Neural cell (in vitro differentiated cells): ENCODE results near the gene POGLUT2. TPM values are rescaled to one million over a fixed set of nuclear protein-coding genes. Genes with fewer than 3 reads are reported as not detected.

Source experiments
- H2AFZ ChIP-seq: fragments of 200-600, 300-800 bp; sonication (generic), shearing (Covaris generic); 2 replicates; pipeline ENCODE4 v1.6.0; 2014; ENCODE audit warnings: low read depth, mild to moderate bottlenecking, antibody characterized with exemption, low read length, moderate library complexity
- H3F3A ChIP-seq: fragments of 200-600 bp; shearing (Covaris generic); 2 replicates; pipeline ENCODE4 v1.6.1; 2016; ENCODE audit warnings: mild to moderate bottlenecking, moderate library complexity, mixed read lengths, antibody characterized with exemption, low read length; ENCODE audit not compliant: insufficient read depth, poor library complexity, severe bottlenecking
- H3K27ac ChIP-seq: fragments of 200-600, 300-800 bp; sonication (generic), shearing (Covaris generic); 2 replicates; pipeline ENCODE4 v1.5.1; 2014; ENCODE audit warnings: mild to moderate bottlenecking, low read length, moderate library complexity
- H3K27me3 ChIP-seq: fragments of 300-800, 200-600 bp; sonication (generic), shearing (Covaris generic); 2 replicates; pipeline ENCODE4 v1.6.0; 2014; ENCODE audit warnings: mild to moderate bottlenecking, low read depth, low read length, moderate library complexity; ENCODE audit not compliant: insufficient read depth
- H3K36me3 ChIP-seq: fragments of 300-800, 200-600 bp; sonication (generic), shearing (Covaris generic); 2 replicates; pipeline ENCODE4 v1.5.1; 2014; ENCODE audit warnings: mild to moderate bottlenecking, antibody characterized with exemption, low read length, moderate library complexity; ENCODE audit not compliant: insufficient read depth
- H3K4me2 ChIP-seq: fragments of 300-800, 200-600 bp; sonication (generic), shearing (Covaris generic); 2 replicates; pipeline ENCODE4 v1.6.0; 2014; ENCODE audit warnings: mild to moderate bottlenecking, low read length
- H3K4me3 ChIP-seq: fragments of 300-800, 200-600 bp; sonication (generic), shearing (Covaris generic); 2 replicates; pipeline ENCODE4 v1.5.1; 2014; ENCODE audit warnings: mild to moderate bottlenecking, low read length, moderate library complexity
- H3K79me2 ChIP-seq: fragments of 200-600 bp; shearing (Covaris generic); replicated peaks from 2 replicates; pipeline ENCODE4 v1.6.0; 2014; ENCODE audit warnings: mild to moderate bottlenecking, low read length, moderate library complexity; ENCODE audit not compliant: insufficient read depth
- H3K9ac ChIP-seq: fragments of 300-800, 200-600 bp; sonication (generic), shearing (Covaris generic); 2 replicates; pipeline ENCODE4 v1.6.1; 2016; ENCODE audit warnings: mild to moderate bottlenecking, low read length, mixed read lengths
- H3K9me2 ChIP-seq: fragments of 200-600 bp; shearing (Covaris generic); 2 replicates; pipeline ENCODE4 v1.6.1; 2016; ENCODE audit warnings: mild to moderate bottlenecking, low read length, mixed read lengths; ENCODE audit not compliant: insufficient read depth
- H3K9me3 ChIP-seq: fragments of 200-600, 300-800 bp; sonication (generic), shearing (Covaris generic); 2 replicates; pipeline ENCODE4 v1.6.1; 2016; ENCODE audit warnings: mild to moderate bottlenecking, mixed run types, low read length, moderate library complexity, mixed read lengths
- H4K20me1 ChIP-seq: fragments of 200-600 bp; shearing (Covaris generic); 2 replicates; pipeline ENCODE4 v1.6.1; 2016; ENCODE audit warnings: mild to moderate bottlenecking, mixed run types; ENCODE audit not compliant: insufficient read depth
- EP300 ChIP-seq: fragments of 450-650 bp; conservative IDR thresholded peaks from 2 replicates; pipeline ENCODE4 v1.6.1; 2014; ENCODE audit warnings: antibody characterized with exemption, mild to moderate bottlenecking, moderate library complexity; ENCODE audit not compliant: poor library complexity, severe bottlenecking
- EZH2 ChIP-seq: fragments of 200-600, 300-800 bp; shearing (Covaris generic), sonication (generic); IDR thresholded peaks from 2 replicates; pipeline ENCODE4 v1.6.1; 2014; ENCODE audit warnings: antibody characterized with exemption, low read length, borderline replicate concordance, mild to moderate bottlenecking; ENCODE audit not compliant: insufficient read depth, poor library complexity, severe bottlenecking
- MXI1 ChIP-seq: fragments of 450-650 bp; conservative IDR thresholded peaks from 2 replicates; pipeline ENCODE4 v1.6.1; 2014; ENCODE audit warnings: antibody characterized with exemption, mild to moderate bottlenecking; ENCODE audit not compliant: poor library complexity, severe bottlenecking
- RAD21 ChIP-seq: fragments of 450-650 bp; conservative IDR thresholded peaks from 2 replicates; pipeline ENCODE4 v1.6.1; 2014; ENCODE audit warnings: antibody characterized with exemption, mild to moderate bottlenecking, moderate library complexity
- SMC3 ChIP-seq: fragments of 450-650 bp; conservative IDR thresholded peaks from 2 replicates; pipeline ENCODE4 v1.6.1; 2014; ENCODE audit warnings: antibody characterized with exemption, mild to moderate bottlenecking, moderate library complexity; ENCODE audit not compliant: poor library complexity
- polyA plus RNA-seq: library from polyadenylated mRNA; depleted of rRNA; stranded (reverse); fragments of >200 nt; gene quantifications from 2 replicates; pipeline ENCODE4 v1.2.3, GENCODE V29; 2014
- TF ChIP-seq, protein P1 (sequence below): IDR thresholded peaks from 2 replicates; pipeline ENCODE4 v1.6.1; 2012; ENCODE audit warnings: borderline replicate concordance
- TF ChIP-seq, protein P2 (sequence below): fragments of 450-650 bp; IDR thresholded peaks from 2 replicates; pipeline ENCODE4 v1.5.1; 2014; ENCODE audit warnings: antibody characterized with exemption, mild to moderate bottlenecking, moderate library complexity; ENCODE audit not compliant: poor library complexity, severe bottlenecking

Gene POGLUT2
- polyA plus RNA-seq, 1 donor from 2014 or later, result 51.7 TPM

GRCh38 chr13:102742101-102742500, 56.7 kb downstream of the POGLUT2 start:
- Histone ChIP-seq H3K4me2 (no peak overlapping the region), H2AFZ (no peak overlapping the region), H3K9me3 (no peaks in the 10 kb centered on the region), H3K9ac (no peak overlapping the region), H3K79me2 (no peaks in the 10 kb centered on the region), H3K4me3 (no peak overlapping the region), H3K27ac (no peak overlapping the region), H3K9me2 (no peaks in the 10 kb centered on the region), H3K36me3 (no peaks in the 10 kb centered on the region), H4K20me1 (no peaks in the 10 kb centered on the region), H3F3A (no peaks in the 10 kb centered on the region), H3K27me3 (no peaks in the 10 kb centered on the region)
- no peak for TF ChIP-seq EZH2
- no peak for TF ChIP-seq MXI1
- TF ChIP-seq RAD21, result no peak
- TF ChIP-seq, protein P1, sequence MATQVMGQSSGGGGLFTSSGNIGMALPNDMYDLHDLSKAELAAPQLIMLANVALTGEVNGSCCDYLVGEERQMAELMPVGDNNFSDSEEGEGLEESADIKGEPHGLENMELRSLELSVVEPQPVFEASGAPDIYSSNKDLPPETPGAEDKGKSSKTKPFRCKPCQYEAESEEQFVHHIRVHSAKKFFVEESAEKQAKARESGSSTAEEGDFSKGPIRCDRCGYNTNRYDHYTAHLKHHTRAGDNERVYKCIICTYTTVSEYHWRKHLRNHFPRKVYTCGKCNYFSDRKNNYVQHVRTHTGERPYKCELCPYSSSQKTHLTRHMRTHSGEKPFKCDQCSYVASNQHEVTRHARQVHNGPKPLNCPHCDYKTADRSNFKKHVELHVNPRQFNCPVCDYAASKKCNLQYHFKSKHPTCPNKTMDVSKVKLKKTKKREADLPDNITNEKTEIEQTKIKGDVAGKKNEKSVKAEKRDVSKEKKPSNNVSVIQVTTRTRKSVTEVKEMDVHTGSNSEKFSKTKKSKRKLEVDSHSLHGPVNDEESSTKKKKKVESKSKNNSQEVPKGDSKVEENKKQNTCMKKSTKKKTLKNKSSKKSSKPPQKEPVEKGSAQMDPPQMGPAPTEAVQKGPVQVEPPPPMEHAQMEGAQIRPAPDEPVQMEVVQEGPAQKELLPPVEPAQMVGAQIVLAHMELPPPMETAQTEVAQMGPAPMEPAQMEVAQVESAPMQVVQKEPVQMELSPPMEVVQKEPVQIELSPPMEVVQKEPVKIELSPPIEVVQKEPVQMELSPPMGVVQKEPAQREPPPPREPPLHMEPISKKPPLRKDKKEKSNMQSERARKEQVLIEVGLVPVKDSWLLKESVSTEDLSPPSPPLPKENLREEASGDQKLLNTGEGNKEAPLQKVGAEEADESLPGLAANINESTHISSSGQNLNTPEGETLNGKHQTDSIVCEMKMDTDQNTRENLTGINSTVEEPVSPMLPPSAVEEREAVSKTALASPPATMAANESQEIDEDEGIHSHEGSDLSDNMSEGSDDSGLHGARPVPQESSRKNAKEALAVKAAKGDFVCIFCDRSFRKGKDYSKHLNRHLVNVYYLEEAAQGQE, result no peak
- TF ChIP-seq, protein P2, sequence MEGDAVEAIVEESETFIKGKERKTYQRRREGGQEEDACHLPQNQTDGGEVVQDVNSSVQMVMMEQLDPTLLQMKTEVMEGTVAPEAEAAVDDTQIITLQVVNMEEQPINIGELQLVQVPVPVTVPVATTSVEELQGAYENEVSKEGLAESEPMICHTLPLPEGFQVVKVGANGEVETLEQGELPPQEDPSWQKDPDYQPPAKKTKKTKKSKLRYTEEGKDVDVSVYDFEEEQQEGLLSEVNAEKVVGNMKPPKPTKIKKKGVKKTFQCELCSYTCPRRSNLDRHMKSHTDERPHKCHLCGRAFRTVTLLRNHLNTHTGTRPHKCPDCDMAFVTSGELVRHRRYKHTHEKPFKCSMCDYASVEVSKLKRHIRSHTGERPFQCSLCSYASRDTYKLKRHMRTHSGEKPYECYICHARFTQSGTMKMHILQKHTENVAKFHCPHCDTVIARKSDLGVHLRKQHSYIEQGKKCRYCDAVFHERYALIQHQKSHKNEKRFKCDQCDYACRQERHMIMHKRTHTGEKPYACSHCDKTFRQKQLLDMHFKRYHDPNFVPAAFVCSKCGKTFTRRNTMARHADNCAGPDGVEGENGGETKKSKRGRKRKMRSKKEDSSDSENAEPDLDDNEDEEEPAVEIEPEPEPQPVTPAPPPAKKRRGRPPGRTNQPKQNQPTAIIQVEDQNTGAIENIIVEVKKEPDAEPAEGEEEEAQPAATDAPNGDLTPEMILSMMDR, result no peak
- TF ChIP-seq EP300, result no peak
- TF ChIP-seq SMC3, result no peak

Other genes with a start within 250 kb of the POGLUT2 start
- gene TPP2, start 202.0 kb downstream of the POGLUT2 start, polyA plus RNA-seq, result 42.7 and 45.4 TPM in 2 replicates
- not detected in 2 replicates for gene METTL21C, start 103.9 kb downstream of the POGLUT2 start, polyA plus RNA-seq
- 16.4 and 29.9 TPM in 2 replicates for gene TEX30, start 25.2 kb downstream of the POGLUT2 start, polyA plus RNA-seq
- 57.7 and 60.7 TPM in 2 replicates for gene BIVM, start 143 bp upstream of the POGLUT2 start, polyA plus RNA-seq
- 43.1 and 67.5 TPM in 2 replicates for gene ERCC5, start 47.1 kb upstream of the POGLUT2 start, polyA plus RNA-seq